Urinary bladder (tissue), 4 donors: Measurements from ENCODE around the gene TMEM86A. TPM values are rescaled to one million over a fixed set of nuclear protein-coding genes. Genes with fewer than 3 reads are reported as not detected.
"Not testable (repeated sequence)": the region's sequence is repeated elsewhere in the genome, so short reads cannot be mapped to it uniquely, and the experiment has no call there.

Experiments
- DNase-seq: peaks from one replicate; pipeline ENCODE4 v3.0.0-alpha.2; 2015; ENCODE audit errors: extremely low spot score
- H3K27ac ChIP-seq: one replicate; pipeline ENCODE4 v1.5.1; 2013; ENCODE audit warnings: low read depth, mild to moderate bottlenecking, moderate library complexity
- H3K36me3 ChIP-seq: one replicate; pipeline ENCODE4 v1.6.1; 2013; ENCODE audit warnings: mild to moderate bottlenecking, moderate library complexity; ENCODE audit not compliant: insufficient read depth
- H3K4me1 ChIP-seq: one replicate; pipeline ENCODE4 v1.6.1; 2013; ENCODE audit warnings: mild to moderate bottlenecking, moderate library complexity; ENCODE audit not compliant: insufficient read depth
- H3K4me3 ChIP-seq: one replicate; pipeline ENCODE4 v1.5.1; 2013; ENCODE audit warnings: low read depth, low read length
- WGBS: extraction: QIAGEN DNeasy Blood & Tissue Kit; methylation state at CpG from one replicate; pipeline ENCODE4 v1.1.7; 2013; 5-methylcytosine and 5-hydroxymethylcytosine counted together
- polyA plus RNA-seq: library from polyadenylated mRNA; stranded (reverse); fragments of 200-250 nt; gene quantifications from one replicate; pipeline ENCODE4 v1.2.3, GENCODE V29; 2013
- total RNA-seq: library from RNA; depleted of rRNA; stranded (reverse); fragments of >200 nt; gene quantifications from one replicate; pipeline ENCODE4 v1.2.3, GENCODE V29; 2014
- donor health status: healthy with polysubstance abuse.
- donor health status: healthy.

Gene TMEM86A
- total RNA-seq = 2.7 TPM
- 4.5 TPM for polyA plus RNA-seq

DNA sequence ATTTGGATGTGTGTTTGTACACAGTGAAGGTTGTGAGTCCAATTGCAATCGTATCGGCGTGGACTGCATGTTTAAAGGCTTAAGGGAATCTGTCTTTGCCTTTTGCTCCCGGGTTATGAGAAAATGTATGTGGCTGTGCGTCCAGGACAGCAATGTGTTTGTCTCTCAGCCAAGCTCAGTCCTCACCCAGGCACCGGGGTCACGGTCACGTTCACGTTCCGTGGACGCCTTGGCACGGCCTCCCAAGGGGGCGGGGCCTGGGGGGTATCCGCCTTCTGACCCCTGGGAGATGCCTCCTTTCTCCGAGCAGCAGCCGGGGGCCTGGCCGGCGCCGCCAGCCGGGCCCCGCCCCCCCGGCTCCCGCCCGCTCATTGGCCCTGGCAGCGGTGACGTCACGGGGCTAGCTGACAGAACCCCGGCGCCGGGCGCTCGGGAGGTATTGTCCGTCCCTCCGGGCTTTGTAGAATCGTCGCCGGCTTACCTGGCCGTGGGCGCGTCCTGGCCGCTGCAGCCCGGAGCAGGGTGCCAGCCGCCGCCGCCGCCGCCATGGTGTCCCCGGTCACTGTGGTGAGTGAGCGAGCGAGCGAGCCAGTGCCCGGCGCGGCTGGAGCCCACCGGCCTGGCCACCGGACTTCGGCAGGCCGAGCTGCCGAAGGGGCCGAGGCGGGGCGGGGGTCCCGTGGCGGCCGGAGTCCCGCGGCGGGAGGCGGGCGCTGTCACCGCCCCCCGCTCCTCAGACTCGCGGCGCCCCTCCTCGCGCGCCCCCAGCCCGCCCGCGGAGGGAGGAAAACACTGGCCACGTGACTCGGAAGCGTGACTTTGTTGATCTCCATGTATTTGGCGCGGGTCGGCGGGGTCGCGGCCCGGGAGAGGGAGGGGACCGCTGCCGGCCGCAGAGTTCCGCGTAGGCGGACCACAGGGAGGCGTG is at the start of gene TMEM86A:
TMEM86A (plus strand) TSS at position 439 of the 928 bp plus-strand sequence; CDS start at position 547, 108 bp downstream.
- WGBS = under 1% methylated on average over 98 of the region's 98 CpGs
- Histone ChIP-seq H3K4me1 (no peaks in the 10 kb centered on the region), H3K27ac (peak within 1 kb of the TSS; percentile 67), H3K36me3 (no peaks in the 10 kb centered on the region), H3K4me3 (peak within 1 kb of the TSS; percentile 86)
- DNase-seq = no peak

GRCh38 chr11:18650353-18650752 is 48.2 kb upstream of the TMEM86A start:
- H3K4me1 ChIP-seq = no peaks in the 10 kb centered on the region
- no peak overlapping the region for H3K4me3 ChIP-seq
- H3K27ac ChIP-seq = no peak overlapping the region
- WGBS = 84% methylated on average over 4 of the region's 4 CpGs
- no peaks in the 10 kb centered on the region for H3K36me3 ChIP-seq
- DNase-seq = no peak

- no peak overlapping the region for H3K27ac ChIP-seq
- H3K4me1 ChIP-seq = no peaks in the 10 kb centered on the region
- H3K4me3 ChIP-seq = no peak overlapping the region
- WGBS = 70% methylated on average over 19 of the region's 19 CpGs
- DNase-seq = no peak
- no peaks in the 10 kb centered on the region for H3K36me3 ChIP-seq
These were observed 47.6 kb upstream of the TMEM86A start for GRCh38 chr11:18650859-18651557.

- WGBS = 85% methylated on average over 5 of the region's 5 CpGs
- no peak for DNase-seq
- Histone ChIP-seq H3K36me3 (no peaks in the 10 kb centered on the region), H3K4me3 (no peak overlapping the region), H3K27ac (no peak overlapping the region), H3K4me1 (no peaks in the 10 kb centered on the region)
These were observed 40.9 kb upstream of the TMEM86A start for GRCh38 chr11:18657673-18658072.

GRCh38 chr11:18665353-18665872 is 33.2 kb upstream of the TMEM86A start:
- not testable (repeated sequence) for H3K27ac ChIP-seq, H3K36me3 ChIP-seq, H3K4me3 ChIP-seq, DNase-seq, H3K4me1 ChIP-seq
- 83% methylated on average over 10 of the region's 10 CpGs for WGBS

DNA sequence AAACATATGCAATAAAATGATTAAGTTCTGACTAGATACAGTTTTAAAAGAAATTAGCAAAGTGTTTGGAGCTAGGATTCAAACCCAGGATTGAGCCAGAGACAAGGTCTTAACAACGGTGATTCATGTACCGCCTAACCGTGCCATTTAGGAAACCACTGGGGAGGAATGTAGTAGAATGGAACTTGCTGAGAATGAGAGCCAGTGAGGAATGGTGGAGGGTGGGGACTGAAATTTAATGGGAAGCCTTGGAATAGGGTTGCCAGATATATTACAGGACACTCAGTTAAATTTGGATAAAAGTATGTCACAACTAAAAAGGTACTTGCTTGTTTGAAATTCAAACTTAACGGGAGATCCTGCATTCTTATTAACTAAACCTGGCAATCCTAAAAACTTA is 30.4 kb upstream of the TMEM86A start:
- H3K4me1 ChIP-seq = no peaks in the 10 kb centered on the region
- no peak overlapping the region for H3K27ac ChIP-seq
- DNase-seq = no peak
- 82% methylated on average over 4 of the region's 4 CpGs for WGBS
- no peaks in the 10 kb centered on the region for H3K36me3 ChIP-seq
- no peak overlapping the region for H3K4me3 ChIP-seq

DNA sequence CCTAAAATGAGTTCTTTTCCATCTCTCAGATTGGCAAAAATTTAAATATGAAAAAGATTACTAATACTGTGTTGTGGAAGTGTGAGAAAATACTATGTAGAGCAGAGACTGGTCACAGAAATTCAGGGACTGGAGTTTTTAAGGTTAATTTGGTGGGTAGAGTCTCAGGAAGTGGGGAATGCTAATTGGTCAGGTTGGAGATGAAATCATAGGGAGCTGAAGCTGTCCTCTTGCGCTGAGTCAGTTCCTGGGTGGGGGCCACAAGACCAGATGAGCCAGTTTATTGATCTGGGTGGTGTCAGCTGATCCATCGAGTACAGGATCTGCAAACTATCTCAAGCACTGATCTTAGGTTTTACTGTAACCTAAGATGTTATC is 29.4 kb upstream of the TMEM86A start:
- 16% methylated on average over 2 of the region's 2 CpGs for WGBS

DNA sequence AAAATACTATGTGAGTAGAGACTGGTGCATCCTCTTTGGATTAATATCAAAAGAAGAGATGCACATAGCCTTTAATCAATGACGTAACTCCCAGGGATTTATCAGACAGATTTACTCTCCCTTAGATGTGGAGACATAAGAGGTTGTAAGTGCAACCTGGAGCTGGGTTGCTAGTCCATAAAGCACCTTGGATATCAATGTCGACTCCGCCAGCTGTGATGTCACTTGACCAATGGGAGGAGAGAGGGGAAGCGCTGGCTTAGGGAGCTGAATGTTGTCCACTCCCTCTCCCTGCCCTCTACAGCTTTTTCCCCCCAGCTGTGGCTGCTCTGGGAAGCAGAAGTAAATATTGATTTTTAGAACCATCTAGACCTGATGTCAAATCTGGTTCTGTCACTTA is 28.9 kb upstream of the TMEM86A start:
- no peak for DNase-seq
- H3K27ac ChIP-seq = no peak overlapping the region
- H3K4me1 ChIP-seq = no peaks in the 10 kb centered on the region
- 68% methylated on average over 4 of the region's 4 CpGs for WGBS
- H3K36me3 ChIP-seq = no peaks in the 10 kb centered on the region
- no peak overlapping the region for H3K4me3 ChIP-seq

More for the DNA sequence above, 29.4 kb upstream of the TMEM86A start:
- H3K36me3 ChIP-seq = no peaks in the 10 kb centered on the region
- H3K4me3 ChIP-seq = no peak overlapping the region
- DNase-seq = no peak
- H3K27ac ChIP-seq = no peak overlapping the region
- H3K4me1 ChIP-seq = no peaks in the 10 kb centered on the region

GRCh38 chr11:18671246-18671645 is 27.3 kb upstream of the TMEM86A start:
- WGBS = 87% methylated on average over 2 of the region's 2 CpGs
- Histone ChIP-seq H3K27ac (no peak overlapping the region), H3K36me3 (no peaks in the 10 kb centered on the region), H3K4me1 (no peaks in the 10 kb centered on the region), H3K4me3 (no peak overlapping the region)
- no peak for DNase-seq

- H3K4me3 ChIP-seq, H3K36me3 ChIP-seq, H3K27ac ChIP-seq, DNase-seq, H3K4me1 ChIP-seq: not testable (repeated sequence)
- WGBS = 72% methylated on average over 7 of the region's 7 CpGs
These were observed 26.4 kb upstream of the TMEM86A start for GRCh38 chr11:18672209-18672608.

DNA sequence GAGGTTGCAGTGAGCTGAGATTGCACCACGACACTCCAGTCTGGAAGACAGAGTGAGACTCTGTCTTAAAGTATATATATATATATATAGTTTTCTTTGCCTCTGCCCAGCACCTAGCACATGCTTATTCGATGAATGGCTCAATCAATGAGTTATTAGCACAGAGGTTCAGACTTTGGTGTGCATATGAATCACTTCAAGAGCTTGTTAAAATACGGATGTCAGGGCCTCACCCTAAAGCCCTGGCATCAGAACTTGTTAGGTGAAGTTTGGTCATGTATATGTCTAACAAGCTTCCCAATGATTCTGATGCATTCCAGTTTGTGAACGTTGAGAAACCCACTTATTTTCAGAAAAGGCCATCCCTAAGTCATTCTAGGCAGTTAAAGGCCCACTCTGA is 21.8 kb upstream of the TMEM86A start:
- no peak overlapping the region for H3K27ac ChIP-seq
- DNase-seq = no peak
- WGBS = 55% methylated on average over 4 of the region's 4 CpGs

GRCh38 chr11:18677560-18677959 is 21.0 kb upstream of the TMEM86A start:
- Histone ChIP-seq H3K4me1 (no peaks in the 10 kb centered on the region), H3K27ac (no peak overlapping the region), H3K4me3 (no peak overlapping the region), H3K36me3 (no peaks in the 10 kb centered on the region)
- 86% methylated on average over 3 of the region's 3 CpGs for WGBS
- DNase-seq = no peak

More for the DNA sequence above, 21.8 kb upstream of the TMEM86A start:
- Histone ChIP-seq H3K36me3 (no peaks in the 10 kb centered on the region), H3K4me1 (no peaks in the 10 kb centered on the region), H3K4me3 (no peak overlapping the region)

GRCh38 chr11:18681949-18682348 is 16.6 kb upstream of the TMEM86A start:
- H3K4me3 ChIP-seq, H3K36me3 ChIP-seq, H3K27ac ChIP-seq, H3K4me1 ChIP-seq, DNase-seq: not testable (repeated sequence)
- 60% methylated on average over 1 of the region's 1 CpG for WGBS

DNA sequence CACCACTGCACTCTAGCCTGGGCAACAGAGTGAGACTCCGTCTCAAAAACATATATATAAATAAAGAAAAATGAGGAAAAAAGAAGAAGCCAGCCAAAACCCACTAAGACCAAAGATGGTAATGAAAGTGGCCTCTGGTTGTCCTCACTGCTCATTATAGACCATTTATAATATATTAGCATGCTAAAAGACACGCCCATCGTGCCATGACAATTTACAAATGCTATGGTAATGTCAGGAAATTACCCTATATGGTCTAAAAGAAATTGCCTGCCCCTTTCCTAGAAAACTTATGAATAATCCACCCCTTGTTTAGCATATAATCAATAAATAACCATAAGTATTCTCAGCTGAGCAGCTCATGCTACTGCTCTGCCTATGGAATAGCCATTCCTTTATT is 16.1 kb upstream of the TMEM86A start:
- 89% methylated on average over 3 of the region's 3 CpGs for WGBS
- no peak for DNase-seq
- no peak overlapping the region for H3K4me3 ChIP-seq
- H3K27ac ChIP-seq = no peak overlapping the region
- no peaks in the 10 kb centered on the region for H3K4me1 ChIP-seq
- no peaks in the 10 kb centered on the region for H3K36me3 ChIP-seq
